Daoy (cell line): Measurements from ENCODE around the gene RHOC. TPM values are rescaled to one million over a fixed set of nuclear protein-coding genes. Genes with fewer than 3 reads are reported as not detected.

Experiments used
- DNase-seq: peaks from one replicate; pipeline ENCODE4 v3.0.0-alpha.2; 2015; ENCODE audit warnings: low read depth
- total RNA-seq: library from RNA; depleted of rRNA; stranded (reverse); fragments of >200 nt; shearing (Covaris generic); gene quantifications from 2 replicates; pipeline ENCODE4 v1.2.3, GENCODE V29; 2014; rRNA removed

RHOC gene
- total RNA-seq, 1 experiment from 2014 or later, result 443 TPM

DNA sequence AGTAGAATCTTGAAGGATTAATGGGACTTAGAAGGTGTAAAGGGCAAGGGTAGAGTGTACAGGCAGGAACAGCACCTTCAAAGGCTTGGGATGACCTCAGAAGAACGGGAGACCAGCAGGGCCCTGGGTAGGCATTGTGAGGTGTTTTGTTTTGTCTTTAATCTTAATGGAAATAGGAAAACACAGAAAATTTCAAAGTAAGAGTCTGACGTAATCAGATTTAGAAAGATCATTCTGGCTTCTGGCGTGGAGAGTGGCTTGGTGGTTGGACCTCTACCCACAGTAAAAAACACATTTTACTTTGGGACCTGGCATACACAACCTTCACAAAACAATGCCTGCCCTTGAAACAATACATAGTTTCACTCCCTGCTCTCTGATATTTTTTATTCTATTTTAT lies 28.3 kb downstream of the RHOC start:
- no peak for DNase-seq

DNA sequence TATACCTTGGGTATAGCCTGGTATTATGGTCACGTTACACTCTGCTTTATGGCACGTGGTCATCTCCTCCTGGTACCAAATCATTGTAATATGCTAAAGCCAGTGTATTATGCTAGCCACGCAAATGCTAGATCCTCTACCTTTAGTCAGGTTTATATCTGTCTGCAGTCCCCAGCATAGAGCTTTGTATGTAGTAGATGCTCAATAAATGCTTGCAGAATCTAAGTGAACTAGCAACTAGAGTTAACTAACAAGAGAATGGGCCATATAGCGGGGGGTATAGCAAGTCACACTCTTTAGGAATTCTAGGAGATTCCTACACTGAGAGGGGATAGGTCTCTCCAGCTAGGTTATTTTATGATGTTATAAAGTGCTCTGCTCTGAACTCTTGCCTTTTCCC lies 29.4 kb downstream of the RHOC start:
- no peak for DNase-seq

DNA sequence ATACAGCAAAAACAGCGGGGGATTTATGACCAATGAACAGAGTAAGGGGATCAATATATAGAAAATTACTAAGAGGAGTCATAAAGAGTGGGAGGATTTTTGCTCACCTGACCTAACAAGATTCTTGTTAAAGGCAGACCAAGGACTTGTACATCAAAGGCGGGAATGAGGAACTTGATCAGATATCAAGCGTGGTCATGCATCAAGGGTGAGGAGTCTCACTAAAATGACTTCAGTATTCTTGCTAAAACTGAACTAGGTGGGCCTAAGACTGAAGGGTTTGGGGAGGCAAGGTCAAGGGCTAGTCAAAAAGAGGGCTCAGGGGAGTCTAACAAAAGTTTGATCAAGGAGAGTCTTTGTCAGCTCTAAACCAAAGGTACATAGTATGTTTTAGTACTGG lies 30.4 kb downstream of the RHOC start:
- DNase-seq, result no peak

DNA sequence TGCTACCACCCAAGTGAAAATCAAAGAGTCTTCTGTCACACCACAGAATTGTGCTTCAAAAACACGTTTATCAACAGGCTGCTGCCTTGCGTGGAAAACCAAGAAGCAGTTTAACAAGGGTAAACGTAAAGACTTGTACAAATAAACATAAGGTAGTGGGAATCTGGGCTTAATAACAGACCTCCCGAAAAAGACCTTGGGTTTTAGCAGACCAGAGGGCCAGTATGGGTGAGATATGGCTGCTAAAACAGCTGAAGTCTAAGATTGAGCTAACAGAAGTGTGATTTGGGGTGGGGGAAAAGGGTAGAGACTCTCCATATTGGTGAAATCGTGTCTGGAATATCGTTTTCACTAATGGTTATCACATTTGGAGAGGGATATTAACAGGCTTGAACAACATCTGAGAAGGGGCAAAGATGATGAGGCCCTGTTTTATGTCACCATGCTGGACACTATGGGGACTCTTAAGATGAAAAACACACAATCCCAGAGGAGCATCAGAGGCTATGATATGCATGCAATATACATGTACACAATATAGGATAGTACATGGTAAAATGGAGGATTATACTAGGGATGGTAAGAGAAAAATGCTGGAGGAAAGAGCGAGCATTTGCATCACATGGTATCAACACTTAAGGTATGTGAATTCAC lies 31.1 kb downstream of the RHOC start:
- no peak for DNase-seq

DNA sequence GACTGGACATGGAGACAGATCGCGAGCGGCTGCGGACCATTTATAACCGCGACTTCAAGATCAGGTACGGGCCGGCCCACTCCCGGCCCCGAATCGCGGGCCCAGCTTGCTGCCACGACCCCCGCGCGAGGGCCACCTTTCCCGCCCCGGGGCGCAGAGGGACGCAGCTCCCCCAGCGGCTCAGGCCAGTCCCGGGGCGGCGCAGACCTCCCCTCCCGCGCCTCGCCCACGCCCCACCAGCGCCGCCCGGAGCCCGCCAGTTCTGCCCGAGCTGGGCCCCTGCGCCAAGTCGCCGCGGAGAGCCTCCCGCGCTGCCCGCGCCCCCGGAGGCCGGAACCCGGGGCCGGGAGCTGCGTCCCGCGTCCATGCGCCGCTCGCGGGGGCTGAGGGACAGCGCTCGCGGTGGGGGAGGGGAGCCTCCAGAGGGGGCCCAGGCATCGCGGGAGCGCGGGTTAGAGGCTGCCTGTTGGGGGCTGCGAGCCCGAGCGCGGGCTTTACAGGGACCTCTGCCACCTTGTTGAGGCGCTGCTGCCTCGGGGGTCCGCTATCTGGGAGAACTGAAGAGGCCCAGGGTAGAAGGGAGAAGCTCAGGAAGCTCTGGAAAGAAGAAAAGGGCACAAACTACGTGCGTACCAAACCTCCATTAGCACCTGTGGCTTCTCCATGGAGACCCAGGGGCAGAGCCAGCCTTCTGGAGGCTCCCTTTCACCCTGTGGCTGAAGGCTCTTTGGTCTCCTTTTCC lies 31.8 kb downstream of the RHOC start:
- peak; percentile 71 for DNase-seq

DNA sequence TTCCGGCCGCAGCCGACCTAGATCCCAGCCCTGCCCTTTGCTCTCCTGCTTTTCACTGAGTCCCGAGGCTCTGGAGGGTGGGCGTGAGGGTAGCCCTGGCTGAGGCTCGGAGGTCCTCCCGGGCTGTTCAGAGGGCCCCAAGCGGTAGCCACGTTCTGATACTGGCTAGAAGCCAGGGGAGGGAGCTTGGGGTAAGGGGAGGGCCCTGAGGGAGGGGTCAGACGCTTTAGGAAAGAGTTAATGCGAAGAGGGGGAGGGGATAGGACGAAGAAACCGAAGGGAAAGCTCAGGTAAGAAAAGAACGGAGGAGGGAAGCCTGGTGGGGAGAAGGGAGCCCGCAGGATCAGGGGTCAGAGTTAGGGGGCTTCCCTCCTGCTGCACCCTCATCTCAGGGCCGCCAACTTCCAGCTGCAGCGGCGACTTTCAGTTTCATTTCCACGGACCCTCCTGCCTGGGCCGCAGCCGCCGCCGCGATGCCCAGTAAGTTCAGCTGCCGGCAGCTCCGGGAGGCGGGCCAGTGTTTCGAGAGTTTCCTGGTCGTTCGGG lies 32.4 kb downstream of the RHOC start, which contains the start of gene MOV10:
Gene MOV10 (plus strand): TSS at position 220 of the 546 bp plus-strand sequence. CDS start 254 bp downstream, at position 474.
- peak; percentile 89 for DNase-seq

DNA sequence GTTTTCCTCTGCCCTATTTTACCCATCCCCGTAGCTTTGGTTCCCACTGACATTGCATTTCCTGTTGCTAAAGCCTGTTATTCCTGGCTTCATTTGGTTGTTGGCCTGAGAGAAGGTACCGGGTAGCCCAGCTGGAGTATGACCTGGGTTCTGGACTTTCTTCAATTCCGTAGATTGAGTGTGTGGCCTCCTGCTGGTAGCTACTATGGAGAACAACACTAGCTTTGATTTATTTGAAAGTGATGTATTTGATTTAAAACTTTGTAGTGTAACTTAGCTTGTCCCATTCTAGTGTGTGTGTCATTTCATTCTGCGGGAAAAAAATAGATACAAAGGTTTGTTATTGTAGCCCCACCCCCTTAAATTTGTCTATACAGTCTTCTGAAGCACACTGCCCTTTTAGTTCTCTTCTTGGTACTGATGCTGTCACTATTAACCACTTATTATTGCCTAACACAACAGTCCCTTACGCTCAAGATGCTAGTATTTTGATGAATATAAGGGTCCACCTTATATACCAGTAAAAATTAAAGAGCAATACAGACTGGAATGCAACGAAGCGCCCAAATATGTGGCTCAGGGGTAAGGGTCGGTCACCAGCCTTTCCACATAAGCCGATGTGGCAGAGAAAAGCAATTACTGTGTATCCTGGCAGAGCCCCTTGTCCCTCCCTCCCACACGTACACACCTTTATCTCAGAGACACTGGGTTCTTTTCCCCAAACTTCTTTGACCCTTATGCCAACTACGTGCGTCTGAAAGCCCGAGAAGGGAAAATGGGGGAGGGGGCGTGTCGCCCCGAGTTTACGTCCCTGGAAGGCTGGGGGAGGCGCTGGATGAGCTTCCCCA lies 33.1 kb downstream of the RHOC start:
- DNase-seq, result peak; percentile 48

DNA sequence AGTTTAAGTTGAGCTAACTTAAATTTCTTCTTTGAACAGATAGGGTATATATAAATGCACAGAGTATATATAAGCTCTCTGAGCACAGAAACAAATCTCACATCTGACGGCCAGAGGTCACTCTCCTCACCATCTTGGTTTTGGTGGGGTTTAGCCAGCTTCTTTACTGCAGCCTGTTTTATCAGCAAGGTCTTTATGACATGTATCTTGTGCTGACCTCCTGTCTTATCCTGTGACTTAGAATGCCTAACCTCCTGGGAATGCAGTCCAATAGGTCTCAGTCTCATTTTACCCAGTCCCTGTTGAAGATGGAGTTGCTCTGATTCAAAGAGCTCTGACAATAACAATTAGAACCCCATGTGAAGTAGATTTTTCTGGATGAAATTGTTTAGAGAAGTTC lies 34.1 kb downstream of the RHOC start:
- no peak for DNase-seq

DNA sequence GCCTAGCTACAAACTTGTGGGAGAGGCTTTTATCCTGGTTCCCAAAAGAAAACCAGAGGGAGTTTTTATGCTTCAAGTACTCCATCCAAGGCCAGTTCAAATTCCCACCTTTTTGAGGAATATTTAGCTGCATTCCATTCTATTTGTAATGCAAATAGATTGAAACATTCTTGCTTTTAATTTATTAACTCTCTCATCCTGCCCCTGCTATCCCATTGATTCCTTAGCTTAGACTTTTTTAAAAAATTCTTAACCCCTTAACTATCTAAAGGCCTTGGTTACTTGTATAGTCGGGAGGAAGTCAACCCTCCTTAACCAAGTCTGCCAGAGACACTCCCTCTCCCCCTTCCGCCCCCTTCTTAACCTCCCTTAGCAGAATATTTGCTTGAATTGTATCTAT lies 34.9 kb downstream of the RHOC start:
- DNase-seq, result no peak

DNA sequence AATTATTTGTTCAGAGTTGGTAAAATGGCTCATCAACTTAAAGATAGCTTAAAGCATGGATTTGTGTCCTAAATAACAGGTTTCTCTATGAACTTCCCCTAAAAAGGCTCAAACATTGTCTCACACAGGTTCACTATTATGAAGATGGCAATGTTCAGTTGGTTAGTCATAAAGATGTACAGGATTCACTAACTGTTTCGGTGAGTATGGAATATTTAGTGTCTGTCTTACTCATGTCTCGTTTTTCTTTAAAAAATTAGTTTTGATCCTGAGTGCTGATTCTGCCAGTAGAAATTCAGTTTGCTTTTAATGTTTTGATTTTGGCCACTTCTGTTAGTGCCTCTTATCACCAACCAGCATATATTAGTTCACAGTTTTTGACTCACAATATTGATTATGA lies 40.0 kb downstream of the RHOC start:
- no peak for DNase-seq

DNA sequence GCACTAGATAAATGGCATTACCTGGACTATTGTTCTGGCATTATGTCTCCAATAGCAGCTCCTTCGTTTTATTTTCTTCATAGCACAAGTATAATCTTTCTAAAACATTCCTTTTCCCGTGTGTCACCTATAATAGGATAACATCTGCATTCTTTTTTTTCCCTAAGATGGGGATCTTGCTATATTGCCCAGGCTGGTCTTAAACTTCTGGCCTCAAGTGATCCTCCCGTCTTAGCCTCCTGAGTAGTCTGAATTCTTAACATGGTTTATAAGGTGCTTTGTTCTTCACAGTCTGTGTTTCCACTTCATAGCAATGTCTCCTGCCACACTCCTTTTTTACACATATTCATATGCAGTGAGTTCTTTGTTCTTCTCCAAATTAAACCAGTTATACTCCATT lies 41.1 kb downstream of the RHOC start:
- no peak for DNase-seq

DNA sequence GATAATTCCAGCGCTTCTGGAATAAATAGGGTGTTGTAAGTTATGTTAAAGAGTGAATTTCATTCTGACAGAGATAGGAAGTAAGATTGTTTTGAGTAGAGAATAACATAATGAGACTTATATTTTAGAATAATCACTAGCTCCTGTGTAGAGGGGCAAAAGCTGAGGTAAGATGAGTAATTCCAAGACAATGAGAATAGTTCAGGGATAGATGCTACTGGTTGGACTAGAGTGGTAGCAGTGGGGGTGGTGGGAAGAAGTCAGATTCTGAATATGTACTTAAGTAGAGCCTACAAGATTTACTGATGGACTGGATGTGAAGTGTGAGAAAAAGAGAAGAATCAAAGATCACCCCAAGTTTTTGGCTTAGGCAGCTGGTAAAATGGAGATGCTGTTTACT lies 55.7 kb downstream of the RHOC start:
- no peak for DNase-seq

Other genes with a start within 250 kb of the RHOC start
- gene WNT2B, start 198.2 kb downstream of the RHOC start, total RNA-seq, result 0.12 and 0.40 TPM in 2 replicates
- 29.6 and 31.5 TPM in 2 replicates for gene ST7L, start 88.0 kb downstream of the RHOC start, total RNA-seq
- 322 and 342 TPM in 2 replicates for gene CAPZA1, start 87.3 kb downstream of the RHOC start, total RNA-seq
- gene MOV10, start 32.5 kb downstream of the RHOC start, total RNA-seq, result 57.2 and 59.9 TPM in 2 replicates
- 0.06 TPM in 1 of 2 replicates, not detected in the other for gene PPM1J, start 8.2 kb upstream of the RHOC start, total RNA-seq
- gene SLC16A1, start 249.1 kb upstream of the RHOC start, total RNA-seq, result 126 and 139 TPM in 2 replicates